GM12864 (cell line): ENCODE measurements around the gene IMPA2.
"Not testable (repeated sequence)": the region's sequence is repeated elsewhere in the genome, so short reads cannot be mapped to it uniquely, and the experiment has no call there.

Experiments used
- DNase-seq: peaks from one replicate; pipeline ENCODE4 v3.0.0-alpha.2; 2011; ENCODE audit warnings: low read depth
- H3K4me3 ChIP-seq: 2 replicates; pipeline ENCODE4 v1.5.1; 2011; ENCODE audit warnings: mild to moderate bottlenecking, low read depth, low read length, control low read depth
- TF ChIP-seq, protein P1 (sequence below): IDR thresholded peaks from 2 replicates; pipeline ENCODE4 v1.5.1; 2011; ENCODE audit warnings: low read depth, mild to moderate bottlenecking, moderate library complexity, low read length, control low read depth, inconsistent platforms; ENCODE audit errors: missing control alignments

IMPA2 gene

GRCh38 chr18:11969904-11970835, 11.1 kb upstream of the IMPA2 start:
- TF ChIP-seq, protein P1, sequence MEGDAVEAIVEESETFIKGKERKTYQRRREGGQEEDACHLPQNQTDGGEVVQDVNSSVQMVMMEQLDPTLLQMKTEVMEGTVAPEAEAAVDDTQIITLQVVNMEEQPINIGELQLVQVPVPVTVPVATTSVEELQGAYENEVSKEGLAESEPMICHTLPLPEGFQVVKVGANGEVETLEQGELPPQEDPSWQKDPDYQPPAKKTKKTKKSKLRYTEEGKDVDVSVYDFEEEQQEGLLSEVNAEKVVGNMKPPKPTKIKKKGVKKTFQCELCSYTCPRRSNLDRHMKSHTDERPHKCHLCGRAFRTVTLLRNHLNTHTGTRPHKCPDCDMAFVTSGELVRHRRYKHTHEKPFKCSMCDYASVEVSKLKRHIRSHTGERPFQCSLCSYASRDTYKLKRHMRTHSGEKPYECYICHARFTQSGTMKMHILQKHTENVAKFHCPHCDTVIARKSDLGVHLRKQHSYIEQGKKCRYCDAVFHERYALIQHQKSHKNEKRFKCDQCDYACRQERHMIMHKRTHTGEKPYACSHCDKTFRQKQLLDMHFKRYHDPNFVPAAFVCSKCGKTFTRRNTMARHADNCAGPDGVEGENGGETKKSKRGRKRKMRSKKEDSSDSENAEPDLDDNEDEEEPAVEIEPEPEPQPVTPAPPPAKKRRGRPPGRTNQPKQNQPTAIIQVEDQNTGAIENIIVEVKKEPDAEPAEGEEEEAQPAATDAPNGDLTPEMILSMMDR: no peak
- no peak for DNase-seq
- H3K4me3 ChIP-seq: no peak overlapping the region

- DNase-seq, H3K4me3 ChIP-seq: not testable (repeated sequence)
These were observed 10.5 kb upstream of the IMPA2 start for GRCh38 chr18:11970836-11971226.

DNA sequence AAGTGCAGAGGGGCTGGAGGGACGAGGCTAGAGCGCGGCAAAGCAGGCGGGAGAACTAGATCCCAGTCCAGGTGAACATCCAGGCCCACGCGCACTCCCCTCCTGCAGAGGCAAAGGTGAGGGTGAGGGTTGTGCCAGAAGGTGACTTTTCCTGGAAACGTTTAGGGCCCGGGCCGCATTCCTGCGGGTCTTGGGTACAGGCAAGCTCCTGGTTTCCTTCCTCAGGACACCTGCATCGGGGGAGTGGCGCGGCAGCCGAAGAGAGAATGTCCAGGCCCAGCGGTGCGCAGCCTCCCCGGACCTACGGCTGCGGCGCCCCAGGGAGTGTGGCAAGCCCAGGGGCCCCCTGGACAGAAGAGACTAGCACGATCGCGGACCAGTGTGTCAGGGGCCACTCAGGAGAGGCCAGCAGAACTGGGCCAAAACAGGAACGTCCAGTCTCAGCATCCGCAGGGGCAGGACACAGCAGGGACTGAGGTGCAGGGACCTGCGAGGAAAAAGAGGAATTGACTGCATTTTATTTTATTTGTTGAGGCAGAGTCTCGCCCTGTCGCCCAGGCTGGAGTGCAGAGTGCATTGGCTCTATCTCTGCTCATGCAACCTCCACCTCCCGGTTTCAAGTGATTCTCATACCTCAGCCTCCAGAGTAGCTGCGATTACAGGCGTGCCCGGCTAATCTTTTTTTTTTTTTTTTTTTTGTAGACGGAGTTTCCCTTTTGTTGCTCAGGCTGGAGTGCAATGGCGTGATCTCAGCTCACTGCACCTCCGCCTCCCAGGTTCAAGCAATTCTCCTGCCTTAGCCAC, 8.7 kb upstream of the IMPA2 start:
- no peak for DNase-seq
- TF ChIP-seq, protein P1: no peak
- H3K4me3 ChIP-seq: no peak overlapping the region

- no peak overlapping the region for H3K4me3 ChIP-seq
- DNase-seq: no peak
- TF ChIP-seq, protein P1: no peak
These were observed 6.5 kb upstream of the IMPA2 start for GRCh38 chr18:11974741-11975325.

DNA sequence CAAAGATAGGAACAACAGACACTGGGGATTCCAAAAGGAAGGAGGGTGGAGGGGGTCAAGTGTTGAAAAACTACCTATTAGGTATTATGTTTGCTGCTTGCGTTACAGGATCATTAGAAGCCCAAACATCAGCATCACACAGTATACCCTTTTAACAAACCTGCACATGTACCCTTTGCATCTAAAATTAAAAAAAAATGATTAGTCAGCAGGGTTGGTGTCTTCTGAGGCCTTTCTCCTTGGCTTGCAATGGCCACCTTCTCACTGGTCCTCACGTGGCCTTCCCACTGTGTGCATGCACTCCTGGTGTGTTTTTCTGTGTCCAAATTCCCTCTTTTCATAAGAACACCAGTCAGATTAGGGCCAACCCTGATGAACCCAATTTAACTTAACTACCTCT, 5.6 kb upstream of the IMPA2 start:
- no peak for DNase-seq
- TF ChIP-seq, protein P1: no peak
- H3K4me3 ChIP-seq: no peak overlapping the region

GRCh38 chr18:11976315-11977152, 4.8 kb upstream of the IMPA2 start:
- H3K4me3 ChIP-seq: no peak overlapping the region
- no peak for DNase-seq

More at GRCh38 chr18:11976315-11977152, 4.8 kb upstream of the IMPA2 start:
- TF ChIP-seq, protein P1: no peak
